ENCODE results near the gene GFI1. TPM values are rescaled to one million over a fixed set of nuclear protein-coding genes. Genes with fewer than 3 reads are reported as not detected.

GFI1 gene
- total RNA-seq, 4 donors from 2014 or later, result not detected

DNA sequence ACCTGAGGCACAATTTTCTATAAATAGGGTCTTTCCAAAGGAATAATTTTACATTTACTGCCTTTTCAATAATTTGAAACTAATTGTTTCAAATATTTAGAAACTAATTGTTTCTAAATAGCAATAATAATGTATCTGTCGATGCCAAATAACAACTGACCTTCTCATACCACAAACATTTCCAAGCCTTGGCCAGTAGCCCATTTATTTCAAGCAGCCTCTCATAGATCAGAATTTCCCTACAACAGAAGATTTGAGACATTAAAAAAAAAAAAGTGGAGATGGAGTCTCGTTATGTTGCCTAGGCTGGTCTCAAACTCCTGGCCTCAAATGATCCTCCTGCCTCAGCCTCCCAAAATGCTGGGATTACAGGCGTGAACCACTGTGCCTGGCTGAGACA lies 2.1 kb upstream of the GFI1 start:
- H3K27ac ChIP-seq, result no peak overlapping the region
- in situ Hi-C loops (cut with MboI; ENCODE audit: low sequenced_read_pairs in 4 of 4), result no loop called here
- DNase-seq, result no peak
- no peak for ATAC-seq
- H3K27me3 ChIP-seq, result peaks cover 46 to 54% (median 51%) of the 10 kb centered on the region in 3 donors
- intact Hi-C loops (cut with DNase I; ENCODE audit: low total_unique reads), result no loop called here
- no peak for TF ChIP-seq POLR2A (IDR thresholded peaks at IDR 0.05)
- TF ChIP-seq, protein P1, sequence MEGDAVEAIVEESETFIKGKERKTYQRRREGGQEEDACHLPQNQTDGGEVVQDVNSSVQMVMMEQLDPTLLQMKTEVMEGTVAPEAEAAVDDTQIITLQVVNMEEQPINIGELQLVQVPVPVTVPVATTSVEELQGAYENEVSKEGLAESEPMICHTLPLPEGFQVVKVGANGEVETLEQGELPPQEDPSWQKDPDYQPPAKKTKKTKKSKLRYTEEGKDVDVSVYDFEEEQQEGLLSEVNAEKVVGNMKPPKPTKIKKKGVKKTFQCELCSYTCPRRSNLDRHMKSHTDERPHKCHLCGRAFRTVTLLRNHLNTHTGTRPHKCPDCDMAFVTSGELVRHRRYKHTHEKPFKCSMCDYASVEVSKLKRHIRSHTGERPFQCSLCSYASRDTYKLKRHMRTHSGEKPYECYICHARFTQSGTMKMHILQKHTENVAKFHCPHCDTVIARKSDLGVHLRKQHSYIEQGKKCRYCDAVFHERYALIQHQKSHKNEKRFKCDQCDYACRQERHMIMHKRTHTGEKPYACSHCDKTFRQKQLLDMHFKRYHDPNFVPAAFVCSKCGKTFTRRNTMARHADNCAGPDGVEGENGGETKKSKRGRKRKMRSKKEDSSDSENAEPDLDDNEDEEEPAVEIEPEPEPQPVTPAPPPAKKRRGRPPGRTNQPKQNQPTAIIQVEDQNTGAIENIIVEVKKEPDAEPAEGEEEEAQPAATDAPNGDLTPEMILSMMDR (IDR thresholded peaks at IDR 0.05 in 4 of 5, conservative IDR thresholded peaks at IDR 0.05 in 1 of 5), result no peak
- H3K36me3 ChIP-seq, result no peaks in the 10 kb centered on the region
- no peaks in the 10 kb centered on the region for H3K9me3 ChIP-seq
- peaks cover 21 to 25% of the 10 kb centered on the region in 2 donors for H3K4me1 ChIP-seq
- no peak overlapping the region for H3K4me3 ChIP-seq

DNA sequence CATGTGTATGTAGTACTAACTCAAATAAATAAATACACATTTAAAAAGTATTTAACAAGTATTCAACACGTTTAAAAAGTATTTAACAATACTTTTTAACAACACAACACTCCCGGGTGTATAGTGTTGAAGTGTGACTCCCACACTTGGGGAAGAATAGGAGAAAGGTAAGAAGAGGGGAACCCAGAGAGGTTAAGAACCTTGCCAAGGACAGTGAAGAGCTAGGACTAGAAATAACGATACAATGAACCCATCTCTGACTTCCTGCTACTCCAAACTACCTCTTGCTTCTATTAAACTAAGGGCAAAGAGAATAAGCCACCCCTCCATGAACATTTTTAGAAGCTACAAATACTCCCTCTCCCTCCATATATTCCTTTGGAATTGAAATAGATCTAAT lies 1.7 kb upstream of the GFI1 start:
- in situ Hi-C loops (cut with MboI; ENCODE audit: low sequenced_read_pairs in 4 of 4), result no loop called here
- peaks cover 50 to 58% (median 55%) of the 10 kb centered on the region in 3 donors for H3K27me3 ChIP-seq

DNA sequence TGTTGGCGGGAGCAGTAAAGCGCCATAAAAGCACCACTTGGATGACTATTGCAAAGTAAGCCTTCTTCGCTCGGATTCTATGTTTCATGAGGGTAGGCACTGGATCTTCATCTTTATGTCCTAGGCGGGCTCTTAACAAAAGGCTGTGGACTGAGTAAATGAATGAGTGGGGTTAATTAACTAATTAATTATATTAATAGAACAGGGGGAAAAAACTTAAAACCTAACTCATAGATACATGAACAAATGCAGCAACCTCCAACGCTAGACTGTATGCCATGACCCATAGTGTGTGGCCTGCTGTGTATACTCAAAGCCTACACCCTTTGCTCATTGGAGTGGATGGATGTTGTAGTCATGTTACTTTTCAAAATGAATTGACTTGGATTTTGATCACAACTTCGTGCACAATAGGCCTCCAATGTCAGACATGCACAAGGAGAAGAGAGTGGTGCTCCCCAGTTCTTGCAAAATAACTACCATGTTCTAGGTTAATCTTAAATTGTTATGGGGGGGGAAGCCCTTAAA lies 417 bp upstream of the GFI1 start:
- Histone ChIP-seq H3K4me1 (peaks cover 37 to 42% of the 10 kb centered on the region in 2 donors), H3K36me3 (no peaks in the 10 kb centered on the region), H3K27me3 (peaks cover 63 to 71% (median 68%) of the 10 kb centered on the region in 3 donors), H3K27ac (no peak overlapping the region), H3K4me3 (peak overlapping the region; percentile 51 to 64 (median 54)), H3K9me3 (no peaks in the 10 kb centered on the region)
- no peak for ATAC-seq
- no peak for TF ChIP-seq POLR2A (IDR thresholded peaks at IDR 0.05)
- TF ChIP-seq, protein P1 (IDR thresholded peaks at IDR 0.05 in 4 of 5, conservative IDR thresholded peaks at IDR 0.05 in 1 of 5), result no peak
- no peak for DNase-seq
- in situ Hi-C loops (cut with MboI; ENCODE audit: low sequenced_read_pairs in 4 of 4), result no loop called here
- intact Hi-C loops (cut with DNase I; ENCODE audit: low total_unique reads), result no loop called here

More for the DNA sequence above, 1.7 kb upstream of the GFI1 start:
- Histone ChIP-seq H3K4me3 (no peak overlapping the region), H3K36me3 (no peaks in the 10 kb centered on the region), H3K9me3 (no peaks in the 10 kb centered on the region), H3K27ac (no peak overlapping the region), H3K4me1 (peaks cover 25 to 29% of the 10 kb centered on the region in 2 donors)
- DNase-seq, result no peak
- TF ChIP-seq, protein P1 (IDR thresholded peaks at IDR 0.05 in 4 of 5, conservative IDR thresholded peaks at IDR 0.05 in 1 of 5), result no peak
- no peak for ATAC-seq
- intact Hi-C loops (cut with DNase I; ENCODE audit: low total_unique reads), result no loop called here

DNA sequence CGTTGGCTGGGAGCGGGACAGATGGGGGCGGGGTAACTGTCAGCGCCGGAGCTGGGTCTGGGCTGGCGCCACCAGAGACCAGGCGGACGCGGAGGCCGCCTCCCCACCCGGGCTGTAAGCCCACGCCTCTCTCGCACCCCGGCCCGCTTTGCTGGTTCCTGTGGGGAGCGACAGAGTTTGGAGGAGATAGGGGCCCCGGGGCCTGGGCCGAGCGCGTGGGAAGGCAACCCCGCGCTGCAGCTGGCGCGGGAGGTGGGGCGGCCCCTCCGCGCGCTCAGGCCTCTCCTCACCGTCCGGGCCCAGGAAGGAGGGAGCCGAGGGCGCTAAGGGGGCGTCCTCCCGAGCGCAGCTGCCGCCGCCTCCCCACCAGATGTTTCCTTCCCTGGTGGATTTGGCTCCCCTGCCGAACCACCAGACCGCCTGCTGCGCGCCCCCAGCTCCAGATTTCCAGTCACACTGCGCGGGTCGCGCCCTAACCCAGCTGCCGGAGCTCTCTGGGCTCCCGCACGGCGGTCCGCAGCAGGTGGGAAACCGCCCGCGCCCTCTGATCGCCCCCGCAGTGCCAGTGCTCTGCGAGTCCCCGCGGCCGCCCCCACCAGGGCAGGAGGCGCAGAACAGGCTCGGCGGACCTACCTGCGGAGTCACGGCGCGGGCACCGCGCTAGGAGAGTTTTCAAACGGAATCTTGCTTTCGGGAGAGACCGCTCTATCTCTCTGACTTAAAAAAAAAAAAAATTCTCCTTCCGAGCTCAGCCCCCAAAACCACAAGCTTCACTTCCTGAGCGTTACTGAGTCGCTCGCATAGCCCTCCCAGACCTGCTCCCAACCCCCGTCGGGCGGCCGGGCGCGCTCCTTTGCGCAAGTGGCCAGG lies 1.1 kb downstream of the GFI1 start:
- peaks cover 47 to 56% of the 10 kb centered on the region in 2 donors for H3K4me1 ChIP-seq

More for the DNA sequence above, 1.1 kb downstream of the GFI1 start:
- no peak for DNase-seq
- in situ Hi-C loops (cut with MboI; ENCODE audit: low sequenced_read_pairs in 4 of 4) (no loop called here), intact Hi-C loops (cut with DNase I; ENCODE audit: low total_unique reads) (no loop called here)
- no peak overlapping the region for H3K27ac ChIP-seq
- no peak for ATAC-seq
- no peaks in the 10 kb centered on the region for H3K9me3 ChIP-seq
- peaks cover 77 to 86% (median 83%) of the 10 kb centered on the region in 3 donors for H3K27me3 ChIP-seq
- TF ChIP-seq POLR2A (IDR thresholded peaks at IDR 0.05), result no peak
- TF ChIP-seq, protein P1 (IDR thresholded peaks at IDR 0.05 in 4 of 5, conservative IDR thresholded peaks at IDR 0.05 in 1 of 5), result peak in 1 of 5 experiments; percentile 26
- peak overlapping the region; percentile 51 to 64 (median 54) for H3K4me3 ChIP-seq
- no peaks in the 10 kb centered on the region for H3K36me3 ChIP-seq

All from gastrocnemius medialis (tissue), 4 donors.